ENCODE data around the gene LRRC45. TPM values are rescaled to one million over a fixed set of nuclear protein-coding genes. Genes with fewer than 3 reads are reported as not detected.

LRRC45 gene
- total RNA-seq, 6 experiments from 2014 or later: 6.8 to 10.5 (median 10.0) TPM

GRCh38 chr17:81999976-82000802, 22.9 kb upstream of the LRRC45 start:
- no peak for TF ChIP-seq CTCF (IDR thresholded peaks at IDR 0.05)
- H3K27me3 Mint-ChIP-seq (ENCODE audit: insufficient read depth): no peaks in the 10 kb centered on the region
- DNase-seq: no peak
- no peak overlapping the region for H3K4me3 Mint-ChIP-seq
- H3K36me3 Mint-ChIP-seq (ENCODE audit: low read depth): no peaks in the 10 kb centered on the region
- no peaks in the 10 kb centered on the region for H3K9me3 Mint-ChIP-seq
- H3K4me1 Mint-ChIP-seq (ENCODE audit: low read depth): peaks cover 10% of the 10 kb centered on the region
- H3K27ac Mint-ChIP-seq: no peak overlapping the region

GRCh38 chr17:82000803-82001570, 22.1 kb upstream of the LRRC45 start:
- no peak for TF ChIP-seq CTCF (IDR thresholded peaks at IDR 0.05)
- no peak overlapping the region for H3K27ac Mint-ChIP-seq
- no peaks in the 10 kb centered on the region for H3K9me3 Mint-ChIP-seq
- H3K4me3 Mint-ChIP-seq: no peak overlapping the region
- H3K27me3 Mint-ChIP-seq (ENCODE audit: insufficient read depth): no peaks in the 10 kb centered on the region
- H3K36me3 Mint-ChIP-seq (ENCODE audit: low read depth): no peaks in the 10 kb centered on the region
- no peak for DNase-seq
- H3K4me1 Mint-ChIP-seq (ENCODE audit: low read depth): peaks cover 13% of the 10 kb centered on the region

GRCh38 chr17:82001571-82002056, 21.5 kb upstream of the LRRC45 start:
- Mint-ChIP-seq H3K9me3 (no peaks in the 10 kb centered on the region), H3K36me3 (ENCODE audit: low read depth) (no peaks in the 10 kb centered on the region), H3K27ac (no peak overlapping the region), H3K27me3 (ENCODE audit: insufficient read depth) (no peaks in the 10 kb centered on the region), H3K4me1 (ENCODE audit: low read depth) (peaks cover 20% of the 10 kb centered on the region), H3K4me3 (no peak overlapping the region)
- TF ChIP-seq CTCF (IDR thresholded peaks at IDR 0.05): no peak
- DNase-seq: no peak

GRCh38 chr17:82003411-82004381, 19.4 kb upstream of the LRRC45 start:
- H3K4me3 Mint-ChIP-seq: peak overlapping the region; percentile 60
- peak; percentile 96 for DNase-seq
- peaks cover 22% of the 10 kb centered on the region for H3K4me1 Mint-ChIP-seq (ENCODE audit: low read depth)
- no peaks in the 10 kb centered on the region for H3K36me3 Mint-ChIP-seq (ENCODE audit: low read depth)
- no peaks in the 10 kb centered on the region for H3K9me3 Mint-ChIP-seq
- H3K27me3 Mint-ChIP-seq (ENCODE audit: insufficient read depth): no peaks in the 10 kb centered on the region
- peak; percentile 38 for TF ChIP-seq CTCF (IDR thresholded peaks at IDR 0.05)
- H3K27ac Mint-ChIP-seq: peak overlapping the region; percentile 92
